ENCODE data around the gene NKX1-2. TPM values are rescaled to one million over a fixed set of nuclear protein-coding genes. Genes with fewer than 3 reads are reported as not detected.

NKX1-2 gene
- total RNA-seq, 1 donor from 2014 or later: not detected

DNA sequence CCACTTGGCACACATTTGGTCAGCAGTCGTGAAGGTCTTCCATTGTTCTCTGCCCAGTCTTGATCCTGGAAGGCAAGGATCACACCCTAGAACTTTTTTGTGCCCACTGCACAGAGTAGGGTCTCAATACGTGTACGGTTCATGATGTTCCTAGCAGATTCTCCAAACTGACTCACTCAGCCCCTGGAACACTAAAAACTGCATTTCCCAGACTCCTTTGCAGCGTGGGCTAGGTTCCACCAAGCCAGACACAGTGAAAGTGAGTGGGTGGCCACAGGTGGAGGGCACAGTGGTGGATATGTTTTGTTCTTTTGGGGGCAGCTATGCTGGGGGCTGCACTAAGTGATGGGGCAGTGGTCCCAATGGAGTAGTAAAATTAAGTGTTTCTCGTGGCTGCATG lies 10.3 kb upstream of the NKX1-2 start:
- peaks cover 10% of the 10 kb centered on the region for H3K4me1 Mint-ChIP-seq (ENCODE audit: unreplicated experiment)
- TF ChIP-seq, protein P1, sequence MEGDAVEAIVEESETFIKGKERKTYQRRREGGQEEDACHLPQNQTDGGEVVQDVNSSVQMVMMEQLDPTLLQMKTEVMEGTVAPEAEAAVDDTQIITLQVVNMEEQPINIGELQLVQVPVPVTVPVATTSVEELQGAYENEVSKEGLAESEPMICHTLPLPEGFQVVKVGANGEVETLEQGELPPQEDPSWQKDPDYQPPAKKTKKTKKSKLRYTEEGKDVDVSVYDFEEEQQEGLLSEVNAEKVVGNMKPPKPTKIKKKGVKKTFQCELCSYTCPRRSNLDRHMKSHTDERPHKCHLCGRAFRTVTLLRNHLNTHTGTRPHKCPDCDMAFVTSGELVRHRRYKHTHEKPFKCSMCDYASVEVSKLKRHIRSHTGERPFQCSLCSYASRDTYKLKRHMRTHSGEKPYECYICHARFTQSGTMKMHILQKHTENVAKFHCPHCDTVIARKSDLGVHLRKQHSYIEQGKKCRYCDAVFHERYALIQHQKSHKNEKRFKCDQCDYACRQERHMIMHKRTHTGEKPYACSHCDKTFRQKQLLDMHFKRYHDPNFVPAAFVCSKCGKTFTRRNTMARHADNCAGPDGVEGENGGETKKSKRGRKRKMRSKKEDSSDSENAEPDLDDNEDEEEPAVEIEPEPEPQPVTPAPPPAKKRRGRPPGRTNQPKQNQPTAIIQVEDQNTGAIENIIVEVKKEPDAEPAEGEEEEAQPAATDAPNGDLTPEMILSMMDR (IDR thresholded peaks at IDR 0.05): no peak
- DNase-seq (ENCODE audit: extremely low spot score, unreplicated experiment): no peak

GRCh38 chr10:124459395-124459794 lies 9.6 kb upstream of the NKX1-2 start:
- Mint-ChIP-seq H3K4me3 (ENCODE audit: unreplicated experiment) (no peak overlapping the region), H3K4me1 (ENCODE audit: unreplicated experiment) (peaks cover 10% of the 10 kb centered on the region)
- TF ChIP-seq, protein P1 (IDR thresholded peaks at IDR 0.05): no peak

More for the DNA sequence above, 10.3 kb upstream of the NKX1-2 start:
- Mint-ChIP-seq H3K27ac (ENCODE audit: unreplicated experiment) (no peak overlapping the region), H3K9me3 (ENCODE audit: unreplicated experiment) (no peaks in the 10 kb centered on the region), H3K36me3 (ENCODE audit: unreplicated experiment) (no peaks in the 10 kb centered on the region), H3K4me3 (ENCODE audit: unreplicated experiment) (no peak overlapping the region), H3K27me3 (ENCODE audit: unreplicated experiment) (peaks cover 17% of the 10 kb centered on the region)

GRCh38 chr10:124458889-124459288 lies 9.1 kb upstream of the NKX1-2 start:
- H3K27me3 Mint-ChIP-seq (ENCODE audit: unreplicated experiment): peaks cover 29% of the 10 kb centered on the region
- no peaks in the 10 kb centered on the region for H3K9me3 Mint-ChIP-seq (ENCODE audit: unreplicated experiment)
- peaks cover 10% of the 10 kb centered on the region for H3K4me1 Mint-ChIP-seq (ENCODE audit: unreplicated experiment)
- no peak for DNase-seq (ENCODE audit: extremely low spot score, unreplicated experiment)
- no peaks in the 10 kb centered on the region for H3K36me3 Mint-ChIP-seq (ENCODE audit: unreplicated experiment)
- no peak overlapping the region for H3K4me3 Mint-ChIP-seq (ENCODE audit: unreplicated experiment)
- no peak overlapping the region for H3K27ac Mint-ChIP-seq (ENCODE audit: unreplicated experiment)
- TF ChIP-seq, protein P1 (IDR thresholded peaks at IDR 0.05): no peak

More at GRCh38 chr10:124459395-124459794, 9.6 kb upstream of the NKX1-2 start:
- Mint-ChIP-seq H3K27ac (ENCODE audit: unreplicated experiment) (no peak overlapping the region), H3K27me3 (ENCODE audit: unreplicated experiment) (peaks cover 25% of the 10 kb centered on the region), H3K36me3 (ENCODE audit: unreplicated experiment) (no peaks in the 10 kb centered on the region), H3K9me3 (ENCODE audit: unreplicated experiment) (no peaks in the 10 kb centered on the region)
- no peak for DNase-seq (ENCODE audit: extremely low spot score, unreplicated experiment)

- Mint-ChIP-seq H3K27ac (ENCODE audit: unreplicated experiment) (no peak overlapping the region), H3K4me3 (ENCODE audit: unreplicated experiment) (no peak overlapping the region)
- TF ChIP-seq, protein P1 (IDR thresholded peaks at IDR 0.05): no peak
These were observed 8.6 kb upstream of the NKX1-2 start for GRCh38 chr10:124458473-124458872.

DNA sequence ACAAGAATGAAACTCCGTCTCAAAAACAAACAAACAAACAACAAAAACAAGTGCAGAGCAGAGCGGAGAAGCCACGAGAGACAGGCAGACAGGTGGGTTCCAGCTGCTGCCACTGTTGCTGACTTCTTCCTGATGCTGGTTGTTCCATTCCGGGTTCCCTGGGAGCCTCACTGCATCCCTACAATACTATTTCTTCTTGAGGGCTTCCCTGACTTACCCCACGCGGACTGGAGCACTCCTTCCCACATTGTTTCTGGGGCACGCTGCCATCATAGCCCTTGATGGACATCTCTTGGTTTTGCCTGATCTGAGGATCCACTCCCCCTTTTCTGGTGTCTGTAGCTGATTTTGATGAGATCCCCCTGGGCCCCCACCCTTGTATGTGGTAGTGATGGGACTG lies 5.6 kb upstream of the NKX1-2 start:
- Mint-ChIP-seq H3K4me3 (ENCODE audit: unreplicated experiment) (no peak overlapping the region), H3K4me1 (ENCODE audit: unreplicated experiment) (peaks cover 4% of the 10 kb centered on the region), H3K27ac (ENCODE audit: unreplicated experiment) (no peak overlapping the region), H3K36me3 (ENCODE audit: unreplicated experiment) (no peaks in the 10 kb centered on the region), H3K9me3 (ENCODE audit: unreplicated experiment) (no peaks in the 10 kb centered on the region), H3K27me3 (ENCODE audit: unreplicated experiment) (peaks cover 60% of the 10 kb centered on the region)
- TF ChIP-seq, protein P1 (IDR thresholded peaks at IDR 0.05): no peak
- no peak for DNase-seq (ENCODE audit: extremely low spot score, unreplicated experiment)

More at GRCh38 chr10:124458473-124458872, 8.6 kb upstream of the NKX1-2 start:
- no peaks in the 10 kb centered on the region for H3K9me3 Mint-ChIP-seq (ENCODE audit: unreplicated experiment)
- no peak for DNase-seq (ENCODE audit: extremely low spot score, unreplicated experiment)
- H3K4me1 Mint-ChIP-seq (ENCODE audit: unreplicated experiment): peaks cover 10% of the 10 kb centered on the region
- H3K27me3 Mint-ChIP-seq (ENCODE audit: unreplicated experiment): peaks cover 33% of the 10 kb centered on the region
- no peaks in the 10 kb centered on the region for H3K36me3 Mint-ChIP-seq (ENCODE audit: unreplicated experiment)
